Measurements from ENCODE around the gene RAPGEF5.
"Not testable (repeated sequence)": the region's sequence is repeated elsewhere in the genome, so short reads cannot be mapped to it uniquely, and the experiment has no call there.

The RAPGEF5 gene

GRCh38 chr7:22109761-22110160 is 247.2 kb downstream of the RAPGEF5 start:
- peak; percentile 67 for DNase-seq

- DNase-seq: no peak
Observed at GRCh38 chr7:22108151-22108845, 248.7 kb downstream of the RAPGEF5 start.

- no peak for DNase-seq
Observed at GRCh38 chr7:22105550-22105949, 251.4 kb downstream of the RAPGEF5 start.

GRCh38 chr7:22094413-22095342 is 262.3 kb downstream of the RAPGEF5 start:
- DNase-seq: peak; percentile 38

- DNase-seq: peak; percentile 28
Observed at GRCh38 chr7:22093936-22094335, 263.0 kb downstream of the RAPGEF5 start.

GRCh38 chr7:22093001-22093400 is 264.0 kb downstream of the RAPGEF5 start:
- DNase-seq: peak; percentile 15

GRCh38 chr7:22090958-22091525 is 265.9 kb downstream of the RAPGEF5 start:
- DNase-seq: peak; percentile 29

- DNase-seq: peak; percentile 35
Observed at GRCh38 chr7:22090512-22090911, 266.4 kb downstream of the RAPGEF5 start.

- DNase-seq: peak; percentile 25
Observed at GRCh38 chr7:22090107-22090506, 266.8 kb downstream of the RAPGEF5 start.

- DNase-seq: peak; percentile 17
Observed at GRCh38 chr7:22088827-22089226, 268.1 kb downstream of the RAPGEF5 start.

GRCh38 chr7:22087861-22088260 is 269.1 kb downstream of the RAPGEF5 start:
- DNase-seq: peak; percentile 37

- DNase-seq: no peak
Observed at GRCh38 chr7:22083704-22084240, 273.2 kb downstream of the RAPGEF5 start.

- DNase-seq: peak; percentile 94
Observed at GRCh38 chr7:22082886-22083703, 273.9 kb downstream of the RAPGEF5 start.

- no peak for DNase-seq
Observed at GRCh38 chr7:22082553-22082885, 274.4 kb downstream of the RAPGEF5 start.

GRCh38 chr7:22080219-22080618 is 276.7 kb downstream of the RAPGEF5 start:
- DNase-seq: not testable (repeated sequence)

- DNase-seq: not testable (repeated sequence)
Observed at GRCh38 chr7:22078872-22079271, 278.1 kb downstream of the RAPGEF5 start.

- DNase-seq: no peak
Observed at GRCh38 chr7:22075561-22075960, 281.4 kb downstream of the RAPGEF5 start.

GRCh38 chr7:22074897-22075296 is 282.1 kb downstream of the RAPGEF5 start:
- no peak for DNase-seq
